CD14-positive monocyte (primary cell): ENCODE results near the gene WDR6. TPM values are rescaled to one million over a fixed set of nuclear protein-coding genes. Genes with fewer than 3 reads are reported as not detected.

ENCODE experiments used
- DNase-seq, 3 donors: peaks; one replicate each; pipeline ENCODE4 v3.0.0-alpha.2; 2011 to 2022
- H2AFZ ChIP-seq: 2 replicates; pipeline ENCODE4 v1.6.0; 2012; ENCODE audit warnings: mild to moderate bottlenecking, low read depth, low read length, inconsistent platforms; ENCODE audit not compliant: insufficient read depth, poor library complexity, severe bottlenecking
- H3K27ac ChIP-seq, 2 donors: 1 replicate in 1 of 2; 2 replicates in 1 of 2; pipeline ENCODE4 v1.5.1; 2012 to 2013; ENCODE audit warnings: low read length in 2 of 2, control low read depth in 1 of 2, inconsistent platforms in 1 of 2, low read depth in 1 of 2, mild to moderate bottlenecking in 1 of 2
- H3K27me3 ChIP-seq, 2 donors: one replicate each; pipeline versions ENCODE4 v1.6.0 to v1.6.1; 2011 to 2013; ENCODE audit warnings: low read length in 2 of 2; ENCODE audit not compliant: control insufficient read depth in 2 of 2, insufficient read depth in 2 of 2
- H3K36me3 ChIP-seq, 2 donors: replicated peaks in 1 of 2; 1 replicate in 1 of 2; 2 replicates in 1 of 2; pipeline versions ENCODE4 v1.5.1 to v1.6.1; 2012 to 2013; ENCODE audit warnings: low read length in 2 of 2, control low read depth in 1 of 2, inconsistent platforms in 1 of 2, mild to moderate bottlenecking in 1 of 2; ENCODE audit not compliant: insufficient read depth in 2 of 2, control insufficient read depth in 1 of 2
- H3K4me1 ChIP-seq, 2 donors: 1 replicate in 1 of 2; 2 replicates in 1 of 2; pipeline versions ENCODE4 v1.5.1 to v1.6.1; 2012 to 2013; ENCODE audit warnings: low read length in 2 of 2, control low read depth in 1 of 2, inconsistent platforms in 1 of 2, mild to moderate bottlenecking in 1 of 2, moderate library complexity in 1 of 2; ENCODE audit not compliant: insufficient read depth in 2 of 2, control insufficient read depth in 1 of 2
- H3K4me2 ChIP-seq: replicated peaks from 2 replicates; pipeline ENCODE3; 2012; ENCODE audit warnings: low read length, moderate library complexity, mild to moderate bottlenecking; ENCODE audit not compliant: poor library complexity, severe bottlenecking; ENCODE audit errors: extremely low read depth
- H3K4me3 ChIP-seq, 3 experiments: fragments of 200-600 bp in 1 of 3; sonication (generic) in 1 of 3; replicated peaks in 1 of 3; 1 replicate in 2 of 3; 2 replicates in 1 of 3; pipeline ENCODE4 v1.5.1; 2011 to 2013; ENCODE audit warnings: low read length in 3 of 3, mild to moderate bottlenecking in 3 of 3, control low read depth in 2 of 3, low read depth in 2 of 3, inconsistent platforms in 1 of 3, moderate library complexity in 1 of 3
- H3K79me2 ChIP-seq: 2 replicates; pipeline ENCODE4 v1.6.0; 2012; ENCODE audit warnings: mild to moderate bottlenecking, control low read depth, inconsistent platforms, low read length, moderate library complexity; ENCODE audit not compliant: insufficient read depth
- H3K9ac ChIP-seq: 2 replicates; pipeline ENCODE4 v1.6.0; 2017; ENCODE audit warnings: low read length, mild to moderate bottlenecking; ENCODE audit not compliant: insufficient read depth, poor library complexity, severe bottlenecking
- H3K9me3 ChIP-seq, 2 donors: replicated peaks in 1 of 2; 1 replicate in 1 of 2; 2 replicates in 1 of 2; pipeline versions ENCODE4 v1.5.1 to v1.6.1; 2012 to 2013; ENCODE audit warnings: low read length in 2 of 2, control low read depth in 1 of 2; ENCODE audit not compliant: control insufficient read depth in 1 of 2, insufficient read depth in 1 of 2
- H4K20me1 ChIP-seq: 2 replicates; pipeline ENCODE4 v1.6.0; 2012; ENCODE audit warnings: mild to moderate bottlenecking, low read length, control low read depth, moderate library complexity; ENCODE audit not compliant: insufficient read depth
- H3K27ac Mint-ChIP-seq, 7 donors: one replicate each; pipeline ENCODE4 v1.8.0; 2020; ENCODE audit warnings: mild to moderate bottlenecking in 7 of 7, mixed read lengths in 7 of 7, moderate library complexity in 6 of 7, inconsistent platforms in 2 of 7
- H3K27me3 Mint-ChIP-seq, 3 donors: one replicate each; pipeline ENCODE4 v1.8.0; 2021 to 2022; ENCODE audit warnings: low read depth in 3 of 3, mild to moderate bottlenecking in 3 of 3, mixed read lengths in 3 of 3, moderate library complexity in 3 of 3, inconsistent platforms in 1 of 3
- H3K36me3 Mint-ChIP-seq, 2 donors: one replicate each; pipeline ENCODE4 v1.8.0; 2020; ENCODE audit warnings: mixed read lengths in 2 of 2, inconsistent platforms in 1 of 2, mild to moderate bottlenecking in 1 of 2
- H3K4me1 Mint-ChIP-seq: one replicate; pipeline ENCODE4 v1.8.0; 2020; ENCODE audit warnings: mild to moderate bottlenecking, mixed read lengths
- H3K4me3 Mint-ChIP-seq, 2 donors: one replicate each; pipeline ENCODE4 v1.8.0; 2020; ENCODE audit warnings: mild to moderate bottlenecking in 2 of 2, mixed read lengths in 2 of 2, moderate library complexity in 1 of 2
- H3K9me3 Mint-ChIP-seq, 7 donors: one replicate each; pipeline ENCODE4 v1.8.0; 2020 to 2022; ENCODE audit warnings: mixed read lengths in 7 of 7, mild to moderate bottlenecking in 6 of 7, moderate library complexity in 6 of 7, inconsistent platforms in 2 of 7
- WGBS: methylation state at CpG from one replicate; pipeline ENCODE4 v1.1.5; 2013; ENCODE audit warnings: missing lambda C conversion rate; ENCODE audit not compliant: insufficient coverage; 5-methylcytosine and 5-hydroxymethylcytosine counted together
- intact Hi-C, 2 donors: fragments of 100-400 bp; cut with micrococcal nuclease; formaldehyde crosslinking; loops; one replicate each; pipeline versions ENCODE4 v1.15.0 to v1.15.1; 2023
- polyA plus RNA-seq, 3 donors: library from polyadenylated mRNA; depleted of rRNA in 1 of 3; unstranded in 2 of 3; stranded (reverse) in 1 of 3; fragments of 300-500 nt in 2 of 3; fragments of >200 nt in 1 of 3; fragmentation: Illumina TruSeq in 2 of 3; gene quantifications; 1 replicate in 2 of 3; 2 replicates in 1 of 3; pipeline ENCODE4 v1.2.3, GENCODE V29; 2012 to 2021
- TF ChIP-seq, protein P1 (sequence below): fragments of 200-600 bp; IDR thresholded peaks from one replicate; pipeline ENCODE4 v1.8.0; 2022; ENCODE audit warnings: antibody characterized with exemption, mild to moderate bottlenecking

Gene WDR6
- polyA plus RNA-seq, 3 donors = 30.6 to 103 (median 46.3) TPM

DNA sequence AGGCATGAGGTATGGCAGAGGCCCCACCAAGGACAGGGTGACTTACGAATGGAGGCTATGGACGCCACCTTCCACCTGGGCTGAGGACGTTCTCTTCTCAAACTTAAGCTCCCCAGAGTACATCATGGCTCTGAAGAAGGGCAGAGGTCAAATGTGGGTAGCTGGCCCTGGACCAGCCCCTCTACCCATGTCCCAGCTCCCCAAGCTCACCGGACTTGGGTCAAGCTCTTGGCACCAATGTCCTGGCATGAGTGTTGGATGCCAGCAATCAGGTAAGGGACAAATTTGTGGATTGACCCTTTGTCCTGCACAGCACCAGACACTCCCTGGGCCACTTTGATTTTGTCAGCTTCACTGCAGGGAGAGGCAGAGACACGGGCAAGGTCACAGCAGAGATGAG lies 17.3 kb downstream of the WDR6 start:
- no peak overlapping the region for H3K9ac ChIP-seq
- H3K27ac Mint-ChIP-seq = peak overlapping the region in 2 of 7 donors; percentile 10 to 55
- intact Hi-C loops = loop anchor here (5.0 kb wide), 2 partner anchors 37 to 68 kb away; partner anchors contain the start of gene QRICH1 (in 2 of the 2)
- H3K9me3 ChIP-seq = no peaks in the 10 kb centered on the region
- H3K4me3 Mint-ChIP-seq = no peak overlapping the region
- peaks cover 0 to 2% (median 0%) of the 10 kb centered on the region in 3 donors for H3K27me3 Mint-ChIP-seq
- peaks cover 42% of the 10 kb centered on the region for H3K4me1 Mint-ChIP-seq
- DNase-seq = no peak
- H3K27ac ChIP-seq = peak overlapping the region in 1 of 2 donors; percentile 49
- H3K27me3 ChIP-seq = no peaks in the 10 kb centered on the region
- no peaks in the 10 kb centered on the region for H4K20me1 ChIP-seq
- peaks cover 36 to 42% of the 10 kb centered on the region in 2 donors for H3K4me1 ChIP-seq
- H3K79me2 ChIP-seq = peaks cover 70% of the 10 kb centered on the region
- no peak overlapping the region for H3K4me2 ChIP-seq
- TF ChIP-seq, protein P1, sequence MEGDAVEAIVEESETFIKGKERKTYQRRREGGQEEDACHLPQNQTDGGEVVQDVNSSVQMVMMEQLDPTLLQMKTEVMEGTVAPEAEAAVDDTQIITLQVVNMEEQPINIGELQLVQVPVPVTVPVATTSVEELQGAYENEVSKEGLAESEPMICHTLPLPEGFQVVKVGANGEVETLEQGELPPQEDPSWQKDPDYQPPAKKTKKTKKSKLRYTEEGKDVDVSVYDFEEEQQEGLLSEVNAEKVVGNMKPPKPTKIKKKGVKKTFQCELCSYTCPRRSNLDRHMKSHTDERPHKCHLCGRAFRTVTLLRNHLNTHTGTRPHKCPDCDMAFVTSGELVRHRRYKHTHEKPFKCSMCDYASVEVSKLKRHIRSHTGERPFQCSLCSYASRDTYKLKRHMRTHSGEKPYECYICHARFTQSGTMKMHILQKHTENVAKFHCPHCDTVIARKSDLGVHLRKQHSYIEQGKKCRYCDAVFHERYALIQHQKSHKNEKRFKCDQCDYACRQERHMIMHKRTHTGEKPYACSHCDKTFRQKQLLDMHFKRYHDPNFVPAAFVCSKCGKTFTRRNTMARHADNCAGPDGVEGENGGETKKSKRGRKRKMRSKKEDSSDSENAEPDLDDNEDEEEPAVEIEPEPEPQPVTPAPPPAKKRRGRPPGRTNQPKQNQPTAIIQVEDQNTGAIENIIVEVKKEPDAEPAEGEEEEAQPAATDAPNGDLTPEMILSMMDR = no peak
- peaks cover 33 to 34% of the 10 kb centered on the region in 2 donors for H3K36me3 Mint-ChIP-seq
- H3K9me3 Mint-ChIP-seq = no peaks in the 10 kb centered on the region
- H2AFZ ChIP-seq = no peak overlapping the region
- peaks cover 32 to 40% of the 10 kb centered on the region in 2 donors for H3K36me3 ChIP-seq
- 100% methylated on average over 2 of the region's 5 CpGs for WGBS
- no peak overlapping the region for H3K4me3 ChIP-seq

DNA sequence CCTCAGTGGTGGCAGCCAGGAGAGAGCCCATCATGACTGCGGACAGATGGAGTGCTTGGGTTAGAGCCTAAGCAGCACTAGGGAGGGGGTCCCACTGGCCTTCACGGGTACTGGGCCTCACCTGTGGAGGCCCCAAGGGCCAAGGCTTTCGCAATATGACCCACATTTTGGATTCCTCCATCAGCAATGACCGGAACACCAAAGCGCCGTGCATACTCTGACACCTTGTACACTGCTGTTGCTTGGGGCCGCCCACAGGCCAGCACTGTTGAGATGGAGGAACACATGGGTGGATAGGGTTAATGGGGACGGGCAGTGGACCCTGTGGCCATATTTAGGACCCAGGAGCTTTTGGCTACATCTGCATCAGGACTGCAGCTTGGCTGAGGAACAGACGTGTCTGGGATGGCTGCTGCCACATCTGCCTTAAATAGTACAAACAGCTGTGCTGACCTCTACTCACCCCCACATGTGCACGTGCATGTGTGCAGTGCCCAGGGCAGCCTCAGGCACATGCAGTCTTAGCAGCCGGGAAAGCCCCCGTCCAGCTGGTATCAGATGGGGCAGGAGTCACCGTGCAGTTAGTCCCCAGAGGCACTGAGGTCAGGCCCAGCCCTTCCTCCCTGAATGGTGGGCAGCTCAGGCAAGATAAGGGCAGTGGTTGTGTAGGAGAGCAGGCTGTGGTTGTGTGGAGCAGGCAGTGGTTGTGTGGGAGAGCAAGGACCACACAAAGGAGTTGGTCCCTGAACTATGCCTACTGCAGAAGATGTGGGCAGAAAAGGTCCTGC lies 18.0 kb downstream of the WDR6 start:
- peaks cover 31 to 39% of the 10 kb centered on the region in 2 donors for H3K4me1 ChIP-seq
- no peak overlapping the region for H3K4me2 ChIP-seq
- no peak overlapping the region for H3K4me3 ChIP-seq
- H3K9ac ChIP-seq = no peak overlapping the region
- H3K27ac Mint-ChIP-seq = peak overlapping the region in 3 of 7 donors; percentile 52 to 68 (median 60)
- 80% methylated on average over 8 of the region's 13 CpGs for WGBS
- no peaks in the 10 kb centered on the region for H3K27me3 ChIP-seq
- peaks cover 36 to 37% of the 10 kb centered on the region in 2 donors for H3K36me3 Mint-ChIP-seq
- H3K27me3 Mint-ChIP-seq = peaks cover 0 to 2% (median 0%) of the 10 kb centered on the region in 3 donors
- intact Hi-C loops = no loop called here
- TF ChIP-seq, protein P1 = no peak
- peaks cover 62% of the 10 kb centered on the region for H3K79me2 ChIP-seq
- H2AFZ ChIP-seq = no peak overlapping the region
- H3K9me3 Mint-ChIP-seq = no peaks in the 10 kb centered on the region
- H3K9me3 ChIP-seq = no peaks in the 10 kb centered on the region
- no peak overlapping the region for H3K4me3 Mint-ChIP-seq
- peaks cover 36% of the 10 kb centered on the region for H3K4me1 Mint-ChIP-seq
- peaks cover 36 to 43% of the 10 kb centered on the region in 2 donors for H3K36me3 ChIP-seq
- H4K20me1 ChIP-seq = no peaks in the 10 kb centered on the region
- DNase-seq = no peak
- H3K27ac ChIP-seq = peak overlapping the region in 1 of 2 donors; percentile 49
